ENCODE results near the gene ETV6. TPM values are rescaled to one million over a fixed set of nuclear protein-coding genes. Genes with fewer than 3 reads are reported as not detected.
"Not testable (repeated sequence)": the region's sequence is repeated elsewhere in the genome, so short reads cannot be mapped to it uniquely, and the experiment has no call there.

ETV6 gene
- total RNA-seq, 1 donor from 2014 or later = 16.9 TPM

DNA sequence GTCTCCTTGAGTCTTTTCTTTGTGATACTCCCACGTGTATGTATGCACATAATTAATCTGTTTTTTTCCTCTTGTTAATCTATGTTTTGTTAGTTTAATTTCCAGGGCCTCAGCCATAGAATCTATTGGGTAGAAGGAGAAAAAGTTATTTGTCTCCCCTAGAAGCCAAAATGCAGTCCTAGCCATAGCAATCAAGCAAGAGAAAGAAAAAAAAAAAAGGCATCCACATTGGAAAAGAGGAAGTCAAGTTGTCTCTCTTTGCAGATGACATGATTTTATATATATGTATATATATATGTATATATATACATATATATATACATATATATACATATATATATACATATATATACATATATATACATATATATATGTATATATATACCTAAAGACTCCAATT, 25.4 kb upstream of the ETV6 start:
- DNase-seq = no peak
- H3K4me3 ChIP-seq = no peak overlapping the region
- TF ChIP-seq, protein P1, sequence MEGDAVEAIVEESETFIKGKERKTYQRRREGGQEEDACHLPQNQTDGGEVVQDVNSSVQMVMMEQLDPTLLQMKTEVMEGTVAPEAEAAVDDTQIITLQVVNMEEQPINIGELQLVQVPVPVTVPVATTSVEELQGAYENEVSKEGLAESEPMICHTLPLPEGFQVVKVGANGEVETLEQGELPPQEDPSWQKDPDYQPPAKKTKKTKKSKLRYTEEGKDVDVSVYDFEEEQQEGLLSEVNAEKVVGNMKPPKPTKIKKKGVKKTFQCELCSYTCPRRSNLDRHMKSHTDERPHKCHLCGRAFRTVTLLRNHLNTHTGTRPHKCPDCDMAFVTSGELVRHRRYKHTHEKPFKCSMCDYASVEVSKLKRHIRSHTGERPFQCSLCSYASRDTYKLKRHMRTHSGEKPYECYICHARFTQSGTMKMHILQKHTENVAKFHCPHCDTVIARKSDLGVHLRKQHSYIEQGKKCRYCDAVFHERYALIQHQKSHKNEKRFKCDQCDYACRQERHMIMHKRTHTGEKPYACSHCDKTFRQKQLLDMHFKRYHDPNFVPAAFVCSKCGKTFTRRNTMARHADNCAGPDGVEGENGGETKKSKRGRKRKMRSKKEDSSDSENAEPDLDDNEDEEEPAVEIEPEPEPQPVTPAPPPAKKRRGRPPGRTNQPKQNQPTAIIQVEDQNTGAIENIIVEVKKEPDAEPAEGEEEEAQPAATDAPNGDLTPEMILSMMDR (IDR thresholded peaks at IDR 0.05; ENCODE audit: borderline replicate concordance) = no peak
- H3K4me1 ChIP-seq = no peaks in the 10 kb centered on the region
- peaks cover 5% of the 10 kb centered on the region for H3K9me3 ChIP-seq (replicated peaks)
- intact Hi-C loops (cut with micrococcal nuclease) = no loop called here
- H3K27me3 ChIP-seq (ENCODE audit: low read depth) = no peaks in the 10 kb centered on the region
- no peaks in the 10 kb centered on the region for H3K36me3 ChIP-seq
- no peak overlapping the region for H3K27ac ChIP-seq (replicated peaks)

DNA sequence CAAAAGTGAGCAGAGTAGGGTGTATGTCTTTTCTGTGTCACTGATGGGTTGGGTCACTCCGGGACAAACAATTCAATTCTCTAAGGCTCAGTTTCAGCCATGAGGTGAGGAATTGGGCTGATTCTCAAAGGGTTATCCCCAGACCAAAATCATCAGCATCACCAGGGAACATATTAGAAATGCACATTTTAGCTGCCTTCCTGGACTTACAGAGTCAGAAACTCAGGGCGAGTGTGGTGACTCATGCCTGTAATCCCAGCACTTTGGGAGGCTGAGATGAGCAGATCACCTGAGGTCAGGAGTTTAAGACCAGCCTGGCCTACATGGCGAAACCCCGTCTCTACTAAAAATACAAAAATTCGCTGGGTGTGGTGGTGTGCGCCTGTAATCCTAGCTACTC, 21.8 kb upstream of the ETV6 start:
- DNase-seq; H3K27ac ChIP-seq (replicated peaks); H3K36me3 ChIP-seq; intact Hi-C loops (cut with micrococcal nuclease); H3K27me3 ChIP-seq (ENCODE audit: low read depth); H3K9me3 ChIP-seq (replicated peaks); H3K4me1 ChIP-seq; H3K4me3 ChIP-seq: not testable (repeated sequence)

DNA sequence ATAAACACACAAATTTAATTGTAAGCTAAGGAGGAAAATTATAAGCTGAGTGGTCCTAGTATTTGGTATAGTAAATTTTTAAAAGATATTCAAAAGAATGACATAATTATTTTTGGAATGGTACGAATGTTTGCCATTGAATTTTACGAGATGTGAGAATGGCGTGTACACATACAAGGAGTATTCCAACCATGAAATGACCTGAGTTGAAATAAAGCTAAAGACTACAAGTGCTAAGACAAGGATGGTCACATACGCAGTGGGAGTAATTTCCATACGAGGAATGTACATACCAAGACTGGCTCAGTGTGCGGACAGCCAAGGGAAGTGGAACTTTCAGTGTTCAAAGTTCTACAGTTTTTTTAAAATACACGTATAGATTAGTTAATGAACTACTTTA, 21.1 kb upstream of the ETV6 start:
- peaks cover 5% of the 10 kb centered on the region for H3K9me3 ChIP-seq (replicated peaks)
- no peak overlapping the region for H3K4me3 ChIP-seq
- H3K4me1 ChIP-seq = no peaks in the 10 kb centered on the region
- no peaks in the 10 kb centered on the region for H3K36me3 ChIP-seq
- TF ChIP-seq, protein P1 (IDR thresholded peaks at IDR 0.05; ENCODE audit: borderline replicate concordance) = no peak
- no peak overlapping the region for H3K27ac ChIP-seq (replicated peaks)
- intact Hi-C loops (cut with micrococcal nuclease) = no loop called here
- no peaks in the 10 kb centered on the region for H3K27me3 ChIP-seq (ENCODE audit: low read depth)
- no peak for DNase-seq

DNA sequence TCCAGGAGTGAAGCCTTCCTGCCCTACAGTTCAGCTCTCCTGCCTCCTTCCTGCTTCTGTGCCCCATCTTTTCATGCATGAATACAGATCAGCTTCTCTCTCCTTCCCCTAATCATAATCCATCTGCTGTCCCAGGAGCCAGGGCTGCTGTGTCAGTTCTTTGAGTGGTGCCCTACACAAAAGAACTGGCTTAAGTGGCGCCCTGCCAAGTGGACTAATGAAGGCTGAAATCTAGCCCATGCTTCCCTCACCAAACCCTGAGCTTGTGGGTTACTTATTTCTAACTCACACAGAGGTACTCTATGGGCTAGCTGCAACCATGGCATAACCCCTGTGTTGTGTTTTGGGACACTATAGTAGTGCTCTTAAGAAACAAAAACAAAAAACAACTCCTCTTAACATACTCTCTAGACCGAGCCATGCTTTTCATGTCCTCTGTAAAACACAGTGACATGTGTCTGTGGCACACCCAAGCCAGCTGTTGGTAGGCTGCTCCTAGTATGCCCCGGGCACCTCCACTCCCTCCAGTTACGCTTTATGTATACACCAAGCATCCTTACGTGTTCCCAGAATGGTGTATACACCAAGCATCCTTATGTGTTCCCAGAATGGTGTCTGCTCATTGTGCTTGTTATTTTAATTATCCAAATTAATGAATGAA, 19.3 kb upstream of the ETV6 start:
- peaks cover under 1% of the 10 kb centered on the region for H3K9me3 ChIP-seq (replicated peaks)
- H3K4me1 ChIP-seq = no peaks in the 10 kb centered on the region
- no peaks in the 10 kb centered on the region for H3K27me3 ChIP-seq (ENCODE audit: low read depth)
- no peak overlapping the region for H3K4me3 ChIP-seq
- H3K27ac ChIP-seq (replicated peaks) = no peak overlapping the region
- TF ChIP-seq, protein P1 (IDR thresholded peaks at IDR 0.05; ENCODE audit: borderline replicate concordance) = no peak
- intact Hi-C loops (cut with micrococcal nuclease) = no loop called here
- no peaks in the 10 kb centered on the region for H3K36me3 ChIP-seq
- no peak for DNase-seq

DNA sequence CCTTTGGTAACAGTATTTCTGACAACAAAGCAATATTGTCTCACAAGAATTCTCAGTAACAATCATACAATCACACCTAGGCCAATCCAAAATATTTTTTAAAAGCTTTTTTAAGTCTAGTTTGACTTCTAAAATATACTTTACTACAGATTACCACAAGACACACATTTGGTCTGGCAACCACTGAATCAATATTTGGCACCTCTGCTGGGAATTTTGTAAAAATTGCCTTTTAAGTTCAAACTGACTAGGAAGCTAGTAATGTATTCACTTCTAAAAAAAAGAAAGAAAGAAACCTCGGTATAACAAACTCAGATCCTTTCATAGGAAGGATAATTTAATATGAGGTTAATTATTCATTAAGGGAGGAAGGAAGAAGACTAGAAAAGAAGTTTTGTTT, 18.2 kb upstream of the ETV6 start:
- Histone ChIP-seq H3K27ac (replicated peaks) (no peak overlapping the region), H3K4me1 (no peaks in the 10 kb centered on the region), H3K36me3 (no peaks in the 10 kb centered on the region), H3K27me3 (ENCODE audit: low read depth) (no peaks in the 10 kb centered on the region), H3K9me3 (replicated peaks) (peaks cover 9% of the 10 kb centered on the region), H3K4me3 (no peak overlapping the region)
- intact Hi-C loops (cut with micrococcal nuclease) = no loop called here
- TF ChIP-seq, protein P1 (IDR thresholded peaks at IDR 0.05; ENCODE audit: borderline replicate concordance) = no peak
- DNase-seq = no peak

DNA sequence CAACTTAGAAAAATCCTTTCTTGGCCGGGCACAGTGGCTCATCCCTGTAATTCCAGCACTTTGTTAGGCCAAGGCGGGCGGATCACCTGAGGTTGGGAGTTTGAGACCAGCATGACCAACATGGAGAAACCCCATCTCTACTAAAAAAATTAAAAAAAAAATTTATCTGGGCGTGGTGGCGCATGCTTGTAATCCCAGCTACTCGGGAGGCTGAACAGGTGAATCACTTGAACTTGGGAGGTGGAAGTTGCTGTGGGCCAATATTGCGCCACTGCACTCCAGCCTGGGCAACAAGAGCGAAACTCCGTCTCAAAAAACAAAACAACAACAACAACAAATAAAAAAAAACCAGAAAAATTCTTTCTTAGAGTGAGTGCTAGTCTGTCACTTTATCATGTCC, 17.6 kb upstream of the ETV6 start:
- H3K36me3 ChIP-seq; DNase-seq; H3K27ac ChIP-seq (replicated peaks); H3K27me3 ChIP-seq (ENCODE audit: low read depth); H3K4me1 ChIP-seq; intact Hi-C loops (cut with micrococcal nuclease); H3K4me3 ChIP-seq: not testable (repeated sequence)
- H3K9me3 ChIP-seq (replicated peaks) = peaks cover 13% of the 10 kb centered on the region

Measured in left ventricle myocardium inferior (tissue), 1 donor.